ENCODE results near the gene GATA6.
"Not testable (repeated sequence)": the region's sequence is repeated elsewhere in the genome, so short reads cannot be mapped to it uniquely, and the experiment has no call there.

GATA6 gene

GRCh38 chr18:22211657-22212056 lies 42.3 kb downstream of the GATA6 start:
- no peak for DNase-seq

GRCh38 chr18:22213333-22213973 lies 44.1 kb downstream of the GATA6 start:
- DNase-seq, result no peak

GRCh38 chr18:22214731-22215528 lies 45.5 kb downstream of the GATA6 start:
- DNase-seq, result no peak

- DNase-seq, result no peak
Measured at GRCh38 chr18:22218835-22219234, 49.4 kb downstream of the GATA6 start.

GRCh38 chr18:22219568-22220355 lies 50.4 kb downstream of the GATA6 start:
- no peak for DNase-seq

GRCh38 chr18:22220585-22220984 lies 51.2 kb downstream of the GATA6 start:
- not testable (repeated sequence) for DNase-seq

GRCh38 chr18:22221350-22221749 lies 52.0 kb downstream of the GATA6 start:
- no peak for DNase-seq

GRCh38 chr18:22223254-22223964 lies 54.0 kb downstream of the GATA6 start:
- no peak for DNase-seq

GRCh38 chr18:22223965-22224322 lies 54.6 kb downstream of the GATA6 start:
- no peak for DNase-seq

- no peak for DNase-seq
Measured at GRCh38 chr18:22224339-22224738, 55.0 kb downstream of the GATA6 start.

GRCh38 chr18:22226801-22227200 lies 57.4 kb downstream of the GATA6 start:
- DNase-seq, result no peak

GRCh38 chr18:22228976-22229375 lies 59.6 kb downstream of the GATA6 start:
- no peak for DNase-seq

- DNase-seq, result no peak
Measured at GRCh38 chr18:22229456-22230124, 60.2 kb downstream of the GATA6 start.

- no peak for DNase-seq
Measured at GRCh38 chr18:22230471-22230945, 61.1 kb downstream of the GATA6 start.

- no peak for DNase-seq
Measured at GRCh38 chr18:22233266-22233665, 63.9 kb downstream of the GATA6 start.

- DNase-seq, result no peak
Measured at GRCh38 chr18:22238036-22238435, 68.6 kb downstream of the GATA6 start.

- DNase-seq, result no peak
Measured at GRCh38 chr18:22238681-22239080, 69.3 kb downstream of the GATA6 start.

GRCh38 chr18:22241921-22242361 lies 72.6 kb downstream of the GATA6 start:
- no peak for DNase-seq

GRCh38 chr18:22243513-22243912 lies 74.1 kb downstream of the GATA6 start:
- DNase-seq, result no peak

GRCh38 chr18:22250026-22250425 lies 80.6 kb downstream of the GATA6 start:
- no peak for DNase-seq

GRCh38 chr18:22250591-22250996 lies 81.2 kb downstream of the GATA6 start:
- no peak for DNase-seq
